ENCODE data around the gene THBS2.

- TF ChIP-seq, protein P1, sequence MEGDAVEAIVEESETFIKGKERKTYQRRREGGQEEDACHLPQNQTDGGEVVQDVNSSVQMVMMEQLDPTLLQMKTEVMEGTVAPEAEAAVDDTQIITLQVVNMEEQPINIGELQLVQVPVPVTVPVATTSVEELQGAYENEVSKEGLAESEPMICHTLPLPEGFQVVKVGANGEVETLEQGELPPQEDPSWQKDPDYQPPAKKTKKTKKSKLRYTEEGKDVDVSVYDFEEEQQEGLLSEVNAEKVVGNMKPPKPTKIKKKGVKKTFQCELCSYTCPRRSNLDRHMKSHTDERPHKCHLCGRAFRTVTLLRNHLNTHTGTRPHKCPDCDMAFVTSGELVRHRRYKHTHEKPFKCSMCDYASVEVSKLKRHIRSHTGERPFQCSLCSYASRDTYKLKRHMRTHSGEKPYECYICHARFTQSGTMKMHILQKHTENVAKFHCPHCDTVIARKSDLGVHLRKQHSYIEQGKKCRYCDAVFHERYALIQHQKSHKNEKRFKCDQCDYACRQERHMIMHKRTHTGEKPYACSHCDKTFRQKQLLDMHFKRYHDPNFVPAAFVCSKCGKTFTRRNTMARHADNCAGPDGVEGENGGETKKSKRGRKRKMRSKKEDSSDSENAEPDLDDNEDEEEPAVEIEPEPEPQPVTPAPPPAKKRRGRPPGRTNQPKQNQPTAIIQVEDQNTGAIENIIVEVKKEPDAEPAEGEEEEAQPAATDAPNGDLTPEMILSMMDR (conservative IDR thresholded peaks at IDR 0.05; ENCODE audit: low read length): no peak
- TF ChIP-seq EZH2phosphoT487 (IDR thresholded peaks at IDR 0.05; ENCODE audit: borderline replicate concordance, low read depth, low read length): no peak
Measured at GRCh38 chr6:169240591-169241390, 12.9 kb downstream of the THBS2 start.

All from OCI-LY7 (cell line).